GM18526 (cell line): ENCODE data around the gene TMEM184A.

Experiments
- POLR2A ChIP-seq: IDR thresholded peaks from 3 replicates; pipeline ENCODE4 v1.6.1; 2011; ENCODE audit not compliant: insufficient read length; ENCODE audit errors: extremely low read depth

The TMEM184A gene

DNA sequence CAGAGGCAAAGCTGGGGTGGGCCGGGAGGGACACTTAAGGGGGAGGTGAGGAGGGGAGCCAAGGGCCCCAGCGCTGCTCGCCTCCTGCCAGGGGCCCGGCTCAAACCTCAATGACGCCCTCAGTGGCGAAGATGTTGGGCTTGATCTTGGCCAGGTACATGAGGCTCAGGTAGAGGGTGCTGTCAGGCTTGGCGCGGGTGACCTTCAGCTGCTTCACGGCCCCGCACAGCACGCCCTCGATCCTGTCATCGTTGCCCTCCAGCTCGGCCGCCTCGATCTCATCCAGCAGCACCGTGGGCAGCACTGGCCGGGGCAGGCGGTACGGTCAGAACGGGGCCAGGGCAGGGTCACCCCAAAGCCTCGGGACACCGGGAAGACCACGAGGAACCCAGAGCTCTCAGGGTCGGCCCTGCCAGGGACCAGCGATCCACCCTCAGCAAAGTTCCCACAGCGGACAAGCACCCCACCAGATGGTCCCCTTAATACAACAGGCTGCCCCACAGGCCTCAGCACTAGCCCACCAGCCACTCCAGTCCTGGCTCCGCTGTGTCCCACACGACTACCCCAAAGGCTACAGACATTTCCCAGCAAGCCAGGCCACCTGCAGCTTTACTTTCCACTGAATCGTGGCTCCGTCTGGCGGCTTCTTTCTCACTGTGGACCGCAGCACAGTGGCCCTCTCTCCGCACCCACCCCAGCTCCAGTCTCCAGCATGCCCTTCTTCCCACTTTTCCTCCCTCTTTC, 55.8 kb downstream of the TMEM184A start:
- TF ChIP-seq POLR2A = no peak

- TF ChIP-seq POLR2A = no peak
These were observed 56.5 kb downstream of the TMEM184A start for GRCh38 chr7:1499367-1500029.

GRCh38 chr7:1498370-1499305, 57.4 kb downstream of the TMEM184A start:
- TF ChIP-seq POLR2A = no peak

DNA sequence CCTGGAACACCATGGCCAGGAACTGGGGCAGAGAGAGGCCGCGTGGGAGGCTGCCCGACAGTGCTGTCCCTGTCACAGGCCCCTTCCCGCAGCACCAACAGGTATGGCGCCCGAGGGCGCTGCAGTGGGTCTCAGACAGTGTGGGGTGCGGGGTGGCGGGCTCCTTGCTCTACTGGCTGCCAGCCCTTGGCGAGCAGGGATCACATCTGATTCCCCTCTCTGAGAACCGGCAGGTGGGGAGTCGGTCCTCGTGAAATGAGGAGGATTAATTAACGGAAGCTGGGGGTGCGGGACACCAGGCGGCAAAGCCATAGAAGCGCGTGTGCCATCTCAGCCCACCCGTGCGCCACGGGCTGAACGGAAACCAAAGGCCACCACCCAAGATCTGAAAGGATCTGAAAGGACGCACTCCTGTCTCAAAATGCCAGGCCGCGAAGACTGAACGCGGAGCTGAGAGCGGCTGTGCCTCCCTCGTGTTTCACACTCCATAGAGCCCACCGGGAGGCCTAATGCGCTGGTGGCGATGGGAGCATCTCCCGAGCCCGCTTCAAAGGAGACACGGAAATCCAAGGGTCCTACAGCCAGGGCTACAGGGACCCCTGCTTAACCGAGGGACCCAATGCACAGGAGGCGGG, 58.6 kb downstream of the TMEM184A start:
- no peak for TF ChIP-seq POLR2A

GRCh38 chr7:1496531-1497292, 59.3 kb downstream of the TMEM184A start:
- TF ChIP-seq POLR2A = no peak

DNA sequence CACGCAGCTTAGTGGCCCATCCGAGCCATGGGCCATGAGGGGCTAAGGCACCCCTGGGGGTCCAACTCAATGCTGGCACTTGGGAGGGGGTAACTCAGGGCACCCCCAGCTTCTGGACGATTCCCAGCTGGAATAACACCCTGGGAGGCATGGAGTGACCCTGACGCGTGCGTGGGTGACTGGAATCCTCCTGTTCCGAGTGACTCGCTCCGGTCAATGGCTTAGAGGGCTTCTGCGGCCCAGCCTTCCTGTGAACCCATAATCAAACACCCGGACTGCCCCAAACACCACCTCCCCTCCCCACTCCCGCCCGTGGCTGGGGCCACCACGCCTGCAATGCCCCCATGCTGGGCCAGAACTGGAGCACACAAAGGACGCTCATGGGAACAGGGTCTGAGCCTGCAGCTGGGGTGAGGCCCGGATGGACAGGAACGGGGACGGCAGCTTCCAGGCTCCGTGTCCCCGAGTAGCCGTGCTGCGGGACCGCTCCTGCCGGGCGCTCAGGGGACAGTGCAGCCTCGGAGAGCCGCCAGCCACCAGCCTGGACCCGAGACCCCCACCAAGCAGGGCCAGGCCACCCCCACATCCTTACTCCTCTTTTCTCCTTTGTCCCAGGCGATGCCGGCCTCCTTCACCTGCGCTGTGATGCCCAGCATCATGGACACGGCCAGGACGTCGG, 60.3 kb downstream of the TMEM184A start:
- TF ChIP-seq POLR2A = no peak

GRCh38 chr7:1494866-1495563, 61.0 kb downstream of the TMEM184A start:
- no peak for TF ChIP-seq POLR2A

DNA sequence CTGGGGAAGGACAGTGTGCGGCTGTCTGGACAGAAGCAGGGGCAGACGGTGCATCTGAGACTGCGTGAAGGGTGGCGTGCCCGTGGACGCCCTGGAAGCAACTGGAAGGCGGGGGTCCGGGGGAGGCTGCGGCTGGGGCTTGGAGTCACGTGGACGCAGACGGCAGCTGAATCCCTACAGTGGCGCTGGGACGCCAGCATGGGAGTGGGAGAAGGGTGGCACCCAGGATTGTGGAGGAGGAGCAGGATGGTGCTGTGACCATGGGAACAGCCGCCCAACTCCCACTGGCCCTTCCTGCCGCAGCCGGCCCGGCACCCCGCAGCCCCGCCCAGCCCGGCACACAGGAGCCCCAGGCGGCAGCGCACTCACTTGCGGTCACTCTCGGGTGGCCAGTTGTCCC, 61.6 kb downstream of the TMEM184A start:
- no peak for TF ChIP-seq POLR2A

DNA sequence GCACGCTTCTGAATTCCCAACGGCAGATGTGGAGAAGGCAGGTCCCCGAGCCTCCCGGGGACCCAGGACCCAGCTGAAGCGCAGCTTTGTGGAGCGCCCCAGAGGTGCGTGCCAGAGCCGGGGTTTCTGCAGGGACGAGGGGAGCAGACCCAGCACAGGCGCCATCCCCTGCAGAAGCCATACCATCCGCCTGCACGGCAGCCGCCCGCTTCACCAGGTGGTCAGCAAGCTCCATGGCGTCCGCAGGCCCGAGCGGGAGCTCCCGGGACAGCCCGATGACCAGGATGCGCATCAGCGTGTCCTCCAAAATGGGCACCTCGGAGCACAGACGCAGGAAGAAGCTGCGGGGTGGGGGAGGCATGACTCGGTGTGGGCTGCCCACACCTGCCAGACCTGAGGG, 62.4 kb downstream of the TMEM184A start:
- TF ChIP-seq POLR2A = no peak

DNA sequence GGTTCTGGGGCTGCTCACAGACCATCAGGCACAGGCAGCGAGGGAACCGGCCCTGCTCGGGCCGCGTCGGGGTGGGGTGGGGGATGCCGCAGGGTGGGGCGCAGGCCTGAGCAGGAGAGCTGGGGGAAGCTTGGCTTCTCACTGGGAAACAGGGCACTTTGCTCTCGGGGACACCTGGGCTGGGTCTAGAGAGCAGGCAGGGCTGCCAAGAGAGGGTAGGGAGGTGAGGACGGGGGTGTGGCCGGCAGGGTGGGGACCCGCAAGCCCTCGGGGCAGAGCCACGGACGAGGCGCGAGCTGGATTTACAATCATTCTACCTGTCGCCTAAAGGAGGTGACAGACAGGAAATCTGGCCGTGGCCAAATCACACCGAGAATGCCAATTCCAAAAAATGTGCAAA, 62.9 kb downstream of the TMEM184A start:
- no peak for TF ChIP-seq POLR2A

DNA sequence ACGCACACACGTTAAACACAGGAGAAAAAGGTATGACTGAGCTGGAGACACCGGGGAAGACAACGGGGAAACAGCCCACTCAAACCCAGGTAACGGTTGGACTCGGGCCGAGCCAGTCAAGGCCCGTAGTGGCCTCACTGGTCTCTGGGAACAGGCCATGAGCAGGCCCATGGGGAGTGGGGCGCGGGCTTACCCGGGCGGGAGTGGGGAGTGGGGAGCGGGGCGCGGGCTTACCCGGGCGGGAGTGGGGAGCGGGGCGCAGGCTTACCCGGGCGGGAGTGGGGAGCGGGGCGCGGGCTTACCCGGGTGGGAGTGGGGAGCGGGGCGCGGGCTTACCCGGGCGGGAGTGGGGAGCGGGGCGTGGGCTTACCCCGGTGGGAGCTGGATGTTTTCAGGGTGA, 63.4 kb downstream of the TMEM184A start:
- no peak for TF ChIP-seq POLR2A
